GM21737 (cell line): Measurements from ENCODE around the gene NAPSA.

Experiments
- ATAC-seq: cut with Tn5 transposase; IDR thresholded peaks from one replicate; pipeline ENCODE4 v1.9.1; 2021; ENCODE audit warnings: mild to moderate bottlenecking, moderate library complexity; ENCODE audit not compliant: unreplicated experiment

NAPSA gene

GRCh38 chr19:50384685-50385535, 19.5 kb upstream of the NAPSA start:
- ATAC-seq: no peak

DNA sequence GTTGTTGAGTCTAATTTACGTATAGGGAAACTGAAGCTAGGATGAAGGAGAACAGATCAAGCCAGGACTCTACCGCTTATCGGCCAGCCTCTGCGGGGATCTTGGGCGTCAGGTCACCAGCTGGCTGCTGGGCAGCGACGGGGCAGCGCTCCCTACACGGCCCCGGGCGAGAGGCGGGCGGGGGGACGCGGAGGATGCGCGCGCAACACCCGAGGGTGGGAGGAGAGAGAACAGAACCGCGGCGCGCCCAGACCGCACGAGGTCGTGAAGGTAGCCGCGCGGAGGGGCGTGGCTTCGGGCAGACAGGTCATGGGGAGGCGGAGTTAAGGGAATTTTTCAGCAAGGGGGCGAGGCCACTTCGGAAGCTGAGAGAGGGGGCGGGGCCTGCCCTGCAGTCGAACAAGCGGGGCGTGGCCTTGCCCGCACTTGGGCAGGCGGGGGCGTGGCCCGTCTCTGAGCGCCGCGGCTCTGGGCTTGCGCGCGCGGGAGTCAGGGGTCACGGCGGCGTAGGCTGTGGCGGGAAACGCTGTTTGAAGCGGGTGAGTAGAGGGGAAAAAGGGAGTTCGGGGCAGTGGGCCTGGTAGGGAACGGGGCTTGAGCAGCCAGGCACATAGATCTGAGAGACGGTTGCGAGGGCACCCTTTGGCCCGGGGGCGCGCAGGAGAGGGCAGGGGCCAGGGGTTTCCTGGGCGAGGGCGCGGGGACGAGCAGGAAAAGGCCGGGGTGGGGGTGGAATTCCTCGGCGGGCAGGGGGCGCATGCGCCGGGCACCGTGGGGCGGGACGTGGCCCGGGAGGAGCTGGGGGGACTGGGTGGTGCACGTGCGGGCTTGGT, 18.6 kb upstream of the NAPSA start, which contains the start of gene POLD1:
POLD1 (plus strand) TSS at position 496 of the 833 bp plus-strand sequence. CDS start 14,505 bp downstream, outside the sequence.
- ATAC-seq: peak; percentile 77

DNA sequence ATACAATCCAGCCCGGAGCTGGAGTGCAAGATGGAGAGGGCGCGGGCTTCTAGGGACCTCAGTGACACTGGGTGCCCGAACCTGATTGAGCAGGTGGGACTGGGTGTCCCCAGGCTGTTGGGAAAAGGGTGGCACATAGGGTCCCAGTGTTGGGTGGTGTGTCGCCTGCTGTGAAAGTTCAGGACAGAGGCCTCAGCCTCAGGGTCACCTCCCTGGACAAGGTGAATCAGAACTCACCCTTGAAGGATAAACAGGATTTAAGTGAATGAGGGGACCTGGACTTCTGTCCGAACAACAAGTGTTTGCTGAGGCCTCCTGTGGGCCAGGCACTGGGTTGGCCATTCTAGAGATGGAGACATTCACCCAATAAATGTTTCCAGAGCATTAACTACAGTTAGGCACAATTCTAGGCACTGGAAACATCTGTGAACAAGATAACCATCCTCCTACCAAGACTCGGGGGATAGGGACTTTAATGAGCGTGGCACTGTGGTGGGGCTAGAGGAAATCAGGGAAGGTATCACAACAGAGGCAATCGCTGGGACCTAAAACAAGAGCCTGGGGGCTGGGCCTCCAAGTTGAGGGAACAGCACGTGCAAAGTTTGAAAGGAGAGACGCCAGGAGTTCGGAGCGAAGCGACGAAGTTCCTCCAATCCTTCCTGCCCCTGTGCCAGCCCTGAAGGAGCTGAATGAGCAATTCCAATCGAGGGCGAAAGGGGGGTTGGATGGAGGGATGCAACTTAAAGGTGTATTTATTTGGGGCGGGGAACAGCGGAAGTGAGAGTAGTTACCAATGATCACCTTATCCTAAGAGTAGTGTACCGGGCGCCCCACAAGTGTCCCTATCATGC, 17.8 kb upstream of the NAPSA start:
- ATAC-seq: no peak

DNA sequence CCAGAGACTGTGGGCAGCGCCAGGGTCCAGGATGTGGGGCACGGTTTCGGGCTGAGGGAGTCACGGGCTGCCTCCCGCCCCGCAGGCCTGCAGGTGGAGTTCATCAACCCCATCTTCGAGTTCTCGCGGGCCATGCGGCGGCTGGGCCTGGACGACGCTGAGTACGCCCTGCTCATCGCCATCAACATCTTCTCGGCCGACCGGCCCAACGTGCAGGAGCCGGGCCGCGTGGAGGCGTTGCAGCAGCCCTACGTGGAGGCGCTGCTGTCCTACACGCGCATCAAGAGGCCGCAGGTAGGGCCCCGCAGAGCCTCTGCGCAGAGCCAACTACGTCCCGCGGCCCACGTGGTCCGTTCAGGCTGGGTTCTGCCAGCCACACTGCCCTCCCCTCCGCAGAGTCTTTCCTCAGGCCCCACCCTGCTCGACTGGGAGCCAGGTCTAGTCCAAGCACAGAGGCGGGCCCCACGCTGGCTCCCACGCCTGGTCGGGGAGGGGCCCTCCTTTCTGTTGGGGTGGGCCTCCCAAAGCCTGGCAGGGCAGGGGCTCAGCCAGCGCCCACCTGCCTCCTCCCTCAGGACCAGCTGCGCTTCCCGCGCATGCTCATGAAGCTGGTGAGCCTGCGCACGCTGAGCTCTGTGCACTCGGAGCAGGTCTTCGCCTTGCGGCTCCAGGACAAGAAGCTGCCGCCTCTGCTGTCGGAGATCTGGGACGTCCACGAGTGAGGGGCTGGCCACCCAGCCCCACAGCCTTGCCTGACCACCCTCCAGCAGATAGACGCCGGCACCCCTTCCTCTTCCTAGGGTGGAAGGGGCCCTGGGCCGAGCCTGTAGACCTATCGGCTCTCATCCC, 16.7 kb upstream of the NAPSA start:
- ATAC-seq: no peak

DNA sequence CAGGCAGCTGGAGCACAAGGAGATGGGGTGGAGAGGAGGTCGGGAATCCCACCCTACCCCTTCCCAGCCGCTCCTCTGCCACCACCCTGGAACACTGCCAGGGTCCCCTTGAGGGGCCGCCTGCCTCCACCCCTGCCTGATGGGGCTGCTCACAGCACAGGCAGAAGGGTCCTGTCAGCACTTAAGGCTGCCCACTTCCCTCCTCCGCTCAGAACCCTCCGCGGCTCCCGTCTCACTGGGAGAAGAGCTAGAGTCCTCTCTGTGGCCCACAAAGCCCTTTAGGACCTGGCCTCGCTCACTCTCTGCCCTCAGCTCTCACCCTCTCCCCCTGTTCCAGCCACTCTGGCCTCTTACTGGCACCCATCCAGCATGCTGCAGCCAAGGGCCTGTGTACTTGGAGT, 15.3 kb upstream of the NAPSA start:
- ATAC-seq: no peak

DNA sequence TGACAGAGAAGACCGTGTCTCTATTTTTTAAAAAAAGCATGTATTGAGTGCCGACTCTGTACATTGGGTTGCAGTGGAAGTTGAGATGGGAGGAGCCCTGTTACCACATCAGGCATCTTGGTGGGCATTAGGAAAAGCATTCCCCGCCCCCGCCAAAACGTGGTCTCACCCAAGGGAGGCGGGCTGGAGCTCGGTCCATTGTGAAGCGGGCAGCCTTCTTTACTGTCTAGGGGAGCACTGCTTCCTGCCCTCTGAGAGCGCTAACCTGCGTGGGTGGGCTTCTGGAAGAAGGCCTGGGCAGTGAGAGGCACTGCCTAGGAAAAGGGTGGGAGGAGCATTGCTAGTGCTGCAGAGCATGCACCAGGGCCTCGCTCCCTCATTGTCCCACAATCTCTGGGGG, 14.7 kb upstream of the NAPSA start:
- ATAC-seq: no peak

GRCh38 chr19:50379602-50380001, 14.2 kb upstream of the NAPSA start:
- ATAC-seq: no peak

DNA sequence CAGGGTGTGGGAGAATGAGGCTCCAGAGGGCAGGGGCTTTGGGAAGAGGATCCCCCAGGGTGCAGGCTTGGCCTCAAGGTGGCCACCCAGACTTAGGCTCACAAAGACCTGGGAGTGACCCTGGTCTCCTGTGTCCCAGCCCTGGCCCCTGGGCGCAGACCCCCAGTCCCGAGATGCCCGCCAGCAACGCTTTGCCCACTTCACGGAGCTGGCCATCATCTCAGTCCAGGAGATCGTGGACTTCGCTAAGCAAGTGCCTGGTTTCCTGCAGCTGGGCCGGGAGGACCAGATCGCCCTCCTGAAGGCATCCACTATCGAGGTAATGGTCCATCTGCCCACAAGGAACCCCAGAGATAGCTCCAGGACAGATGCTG, 13.4 kb upstream of the NAPSA start:
- ATAC-seq: no peak

GRCh38 chr19:50378169-50378862, 12.9 kb upstream of the NAPSA start:
- ATAC-seq: no peak

- no peak for ATAC-seq
Measured at GRCh38 chr19:50377517-50377916, 12.1 kb upstream of the NAPSA start.

- peak; percentile 13 for ATAC-seq
Measured at GRCh38 chr19:50377051-50377461, 11.6 kb upstream of the NAPSA start.

- ATAC-seq: peak; percentile 70
Measured at GRCh38 chr19:50376166-50377050, 11.0 kb upstream of the NAPSA start, which contains the start of gene NR1H2. Gene NR1H2 (plus strand): TSS chr19:50376457. CDS start chr19:50377606, 1,149 bp downstream.

GRCh38 chr19:50371914-50372475, 6.6 kb upstream of the NAPSA start:
- ATAC-seq: no peak

GRCh38 chr19:50368649-50369570, 3.5 kb upstream of the NAPSA start:
- ATAC-seq: peak; percentile 52

- ATAC-seq: no peak
Measured at GRCh38 chr19:50362656-50363424, 2.6 kb downstream of the NAPSA start.

DNA sequence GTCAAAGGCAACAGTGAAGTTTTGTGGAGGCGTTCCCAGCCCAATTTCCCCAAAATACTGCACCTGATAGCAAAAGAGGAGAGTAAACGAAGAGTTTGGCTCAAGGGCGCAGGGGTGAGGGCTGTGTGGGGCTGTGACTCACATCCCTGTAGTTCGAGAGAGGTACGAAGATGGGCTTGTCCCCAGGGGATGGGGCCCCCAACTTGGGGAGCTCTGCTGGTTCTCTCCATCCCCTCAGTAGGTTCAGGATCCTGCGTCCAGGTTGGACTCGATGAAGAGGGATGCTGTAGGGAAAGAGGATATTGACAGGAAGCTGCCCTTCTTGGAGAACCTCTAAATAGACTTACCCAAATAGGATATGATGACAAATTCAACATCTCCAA, 3.4 kb downstream of the NAPSA start:
- ATAC-seq: no peak
